Liver (tissue), 9 donors: ENCODE measurements around the gene FMO1. TPM values are rescaled to one million over a fixed set of nuclear protein-coding genes. Genes with fewer than 3 reads are reported as not detected.
A peak's percentile ranks its signal among the peaks of the same experiment; 100 is the strongest.

Source experiments
- DNase-seq: peaks from one replicate; pipeline ENCODE4 v3.0.0-alpha.2; 2017; ENCODE audit warnings: low spot score
- H3K27ac ChIP-seq, 2 donors: one replicate each; pipeline ENCODE4 v1.7.0; 2013; ENCODE audit warnings: inconsistent platforms in 2 of 2, low read length in 2 of 2, control low read depth in 1 of 2, low read depth in 1 of 2, mild to moderate bottlenecking in 1 of 2
- H3K27me3 ChIP-seq, 4 donors: one replicate each; pipeline versions ENCODE4 v1.6.1 to v1.7.0; 2013; ENCODE audit warnings: low read length in 3 of 4, inconsistent platforms in 1 of 4, mild to moderate bottlenecking in 1 of 4, moderate library complexity in 1 of 4; ENCODE audit not compliant: control insufficient read depth in 4 of 4, insufficient read depth in 4 of 4
- H3K36me3 ChIP-seq, 4 donors: one replicate each; pipeline versions ENCODE4 v1.6.1 to v1.7.0; 2013; ENCODE audit warnings: low read length in 3 of 4, mild to moderate bottlenecking in 3 of 4, low read depth in 1 of 4, moderate library complexity in 1 of 4; ENCODE audit not compliant: control insufficient read depth in 4 of 4, insufficient read depth in 3 of 4
- H3K4me1 ChIP-seq, 4 donors: one replicate each; pipeline versions ENCODE4 v1.6.1 to v1.7.0; 2013; ENCODE audit warnings: low read length in 3 of 4, mild to moderate bottlenecking in 3 of 4, moderate library complexity in 1 of 4; ENCODE audit not compliant: control insufficient read depth in 4 of 4, insufficient read depth in 4 of 4
- H3K4me3 ChIP-seq, 3 donors: one replicate each; pipeline versions ENCODE4 v1.6.1 to v1.7.0; 2013; ENCODE audit warnings: low read length in 3 of 3, control low read depth in 1 of 3, low read depth in 1 of 3, mild to moderate bottlenecking in 1 of 3
- H3K9ac ChIP-seq, 2 donors: one replicate each; pipeline ENCODE4 v1.7.0; 2013; ENCODE audit warnings: low read length in 2 of 2, mild to moderate bottlenecking in 2 of 2, moderate library complexity in 2 of 2, control low read depth in 1 of 2, low read depth in 1 of 2
- H3K9me3 ChIP-seq, 4 donors: one replicate each; pipeline versions ENCODE4 v1.6.1 to v1.7.0; 2013; ENCODE audit warnings: low read length in 3 of 4; ENCODE audit not compliant: control insufficient read depth in 4 of 4
- ATF3 ChIP-seq: IDR thresholded peaks from 2 replicates; pipeline ENCODE4 v1.6.1; 2016; ENCODE audit warnings: antibody characterized with exemption
- CTCF ChIP-seq: fragments of 150-350 bp; IDR thresholded peaks from 2 replicates; pipeline ENCODE4 v1.5.1; 2017; ENCODE audit warnings: improper control_type of control experiment, low read depth, low read length; ENCODE audit not compliant: missing input control
- EGR1 ChIP-seq, 2 donors: IDR thresholded peaks; 2 replicates each; pipeline ENCODE4 v1.6.1; 2016 to 2018; ENCODE audit warnings: antibody characterized with exemption in 2 of 2, low read depth in 2 of 2
- FOXA1 ChIP-seq: IDR thresholded peaks from 2 replicates; pipeline ENCODE4 v1.6.1; 2016; ENCODE audit warnings: antibody characterized with exemption
- FOXA2 ChIP-seq: IDR thresholded peaks from 2 replicates; pipeline ENCODE4 v1.6.1; 2016; ENCODE audit warnings: antibody characterized with exemption
- GABPA ChIP-seq, 2 donors: IDR thresholded peaks in 1 of 2; conservative IDR thresholded peaks in 1 of 2; 2 replicates each; pipeline ENCODE4 v1.6.1; 2016; ENCODE audit warnings: antibody characterized with exemption in 2 of 2, mild to moderate bottlenecking in 1 of 2, moderate library complexity in 1 of 2
- HNF4A ChIP-seq, 2 donors: conservative IDR thresholded peaks; 2 replicates each; pipeline ENCODE4 v1.6.1; 2016; ENCODE audit warnings: antibody characterized with exemption in 2 of 2, mild to moderate bottlenecking in 2 of 2
- HNF4G ChIP-seq: IDR thresholded peaks from 2 replicates; pipeline ENCODE4 v1.6.1; 2016; ENCODE audit warnings: antibody characterized with exemption
- JUND ChIP-seq, 2 donors: IDR thresholded peaks; 2 replicates each; pipeline ENCODE4 v1.6.1; 2016; ENCODE audit warnings: antibody characterized with exemption in 2 of 2
- MAX ChIP-seq: IDR thresholded peaks from 2 replicates; pipeline ENCODE4 v1.6.1; 2016; ENCODE audit warnings: antibody characterized with exemption
- NR2F2 ChIP-seq: IDR thresholded peaks from 2 replicates; pipeline ENCODE4 v1.6.1; 2016; ENCODE audit warnings: antibody characterized with exemption
- RAD21 ChIP-seq, 2 donors: IDR thresholded peaks; 2 replicates each; pipeline ENCODE4 v1.6.1; 2016; ENCODE audit warnings: antibody characterized with exemption in 2 of 2, mild to moderate bottlenecking in 2 of 2
- REST ChIP-seq: IDR thresholded peaks from 2 replicates; pipeline ENCODE4 v1.6.1; 2016; ENCODE audit warnings: antibody characterized with exemption, mild to moderate bottlenecking
- RXRA ChIP-seq, 2 donors: IDR thresholded peaks; 2 replicates each; pipeline ENCODE4 v1.6.1; 2017 to 2018; ENCODE audit warnings: antibody characterized with exemption in 2 of 2, mild to moderate bottlenecking in 1 of 2
- SP1 ChIP-seq: IDR thresholded peaks from 2 replicates; pipeline ENCODE4 v1.6.1; 2018; ENCODE audit warnings: antibody characterized with exemption, mild to moderate bottlenecking
- TAF1 ChIP-seq: conservative IDR thresholded peaks from 2 replicates; pipeline ENCODE4 v1.6.1; 2016; ENCODE audit warnings: antibody characterized with exemption, mild to moderate bottlenecking
- YY1 ChIP-seq: IDR thresholded peaks from 2 replicates; pipeline ENCODE4 v1.6.1; 2016; ENCODE audit warnings: antibody characterized with exemption, mild to moderate bottlenecking
- ZBTB33 ChIP-seq: IDR thresholded peaks from 2 replicates; pipeline ENCODE4 v1.6.1; 2016; ENCODE audit warnings: antibody characterized with exemption
- WGBS: extraction: QIAGEN DNeasy Blood & Tissue Kit; methylation state at CpG from one replicate; pipeline ENCODE4 v1.1.7; 2013; 5-methylcytosine and 5-hydroxymethylcytosine counted together
- polyA plus RNA-seq, 2 donors: library from polyadenylated mRNA; stranded (reverse) in 1 of 2; unstranded in 1 of 2; fragments of 200-250 nt in 1 of 2; fragments of >200 nt in 1 of 2; fragmentation: Nextera tagmentation in 1 of 2; extraction: Ambion mirVana in 1 of 2; gene quantifications; one replicate each; pipeline versions ENCODE4 v1.2.1 to v1.2.3, GENCODE V29; 2013 to 2015
- total RNA-seq, 2 donors: library from RNA; depleted of rRNA; stranded (reverse); fragments of >200 nt; gene quantifications; one replicate each; pipeline ENCODE4 v1.2.3, GENCODE V29; 2014
- donor health status: healthy.
- donor health status: healthy.
- donor health status: healthy.
- donor health status: healthy.
- donor health status: healthy.

FMO1 gene
- total and polyA plus RNA-seq, 4 donors, result 0.13 to 26.3 (median 0.62) TPM

- Histone ChIP-seq H3K27me3 (no peaks in the 10 kb centered on the region), H3K9me3 (no peaks in the 10 kb centered on the region), H3K9ac (peak within 1 kb of the TSS; percentile 91 to 94), H3K4me1 (peaks cover 0 to 8% (median 5%) of the 10 kb centered on the region in 4 donors), H3K36me3 (peaks cover 0 to 5% (median under 1%) of the 10 kb centered on the region in 4 donors), H3K4me3 (peak within 1 kb of the TSS; percentile 54 to 85 (median 57)), H3K27ac (peak within 1 kb of the TSS; percentile 87 to 89)
- WGBS, result under 1% methylated on average over 10 of the region's 10 CpGs
- TF ChIP-seq FOXA1, result no peak
- no peak for TF ChIP-seq EGR1 (IDR thresholded peaks at IDR 0.05; ENCODE audit: low read depth in 2 of 2)
- TF ChIP-seq CTCF, result peak; percentile 93
- peak; percentile 74 to 75 for TF ChIP-seq JUND (IDR thresholded peaks at IDR 0.05)
- peak; percentile 70 for TF ChIP-seq YY1
- TF ChIP-seq FOXA2, result peak; percentile 48
- no peak for TF ChIP-seq ZBTB33
- TF ChIP-seq RAD21 (IDR thresholded peaks at IDR 0.05), result peak; percentile 93 to 97
- peak; percentile 30 to 73 for TF ChIP-seq GABPA (IDR thresholded peaks at IDR 0.05 in 1 of 2, conservative IDR thresholded peaks at IDR 0.05 in 1 of 2)
- peak; percentile 88 for TF ChIP-seq SP1
- peak; percentile 92 for TF ChIP-seq REST
- TF ChIP-seq RXRA (IDR thresholded peaks at IDR 0.05), result peak; percentile 66 to 69
- TF ChIP-seq TAF1, result peak; percentile 56
- peak; percentile 71 for TF ChIP-seq MAX
- TF ChIP-seq HNF4A (conservative IDR thresholded peaks at IDR 0.05), result peak; percentile 74 to 75
- TF ChIP-seq ATF3, result peak; percentile 20
- peak; percentile 19 for TF ChIP-seq HNF4G
- peak; percentile 55 for TF ChIP-seq NR2F2
- DNase-seq, result peak; percentile 83
These were observed 65.6 kb downstream of the FMO1 start, which contains the start of gene FMO4 for GRCh38 chr1:171313835-171314320. FMO4 (plus strand) TSS chr1:171314183; CDS start chr1:171319826, 5,643 bp downstream.
